ENCODE measurements around the gene GPR155. TPM values are rescaled to one million over a fixed set of nuclear protein-coding genes. Genes with fewer than 3 reads are reported as not detected.

The GPR155 gene
- total and polyA plus RNA-seq, 9 of the 15 experiments (the other 6 are each of a cell fraction or from before 2014, with no cell fraction given): 0.04 to 0.40 (median 0.11) TPM; not detected in 1

DNA sequence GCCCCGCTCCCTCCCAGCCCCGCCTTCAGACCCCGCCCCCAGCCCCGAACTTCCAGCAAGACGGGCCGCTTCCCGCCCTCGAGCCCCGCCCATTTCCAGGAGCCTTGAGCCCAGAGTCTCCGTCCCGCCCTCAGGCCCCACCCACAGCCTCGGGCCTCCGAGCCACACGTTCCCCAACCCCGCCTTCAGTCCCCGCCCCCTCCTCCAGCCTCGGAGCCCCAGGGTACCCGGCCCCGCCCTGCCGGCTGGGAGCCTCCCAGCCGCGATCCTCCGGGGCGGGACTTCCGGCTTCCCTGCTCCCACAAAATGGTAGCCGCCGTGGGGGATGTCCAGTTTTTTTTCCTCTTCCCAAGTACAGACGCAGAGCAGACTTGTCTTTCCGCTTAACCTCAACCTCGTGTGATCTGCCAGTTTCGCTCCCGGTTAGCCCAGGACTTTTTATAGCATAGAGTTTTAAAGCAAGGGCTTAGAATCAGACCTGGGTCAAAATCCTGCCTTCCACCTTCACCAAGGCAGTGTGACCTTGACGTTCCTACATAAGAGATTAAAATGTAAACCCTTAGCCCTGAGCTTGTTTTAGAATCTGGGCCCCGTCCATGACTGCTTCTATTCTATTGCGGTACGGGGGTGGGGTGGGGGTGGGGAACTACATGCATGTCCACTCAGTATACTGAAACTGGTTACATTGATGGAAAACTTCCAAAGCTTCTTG, 435 bp upstream of the GPR155 start (continued):
- TF ChIP-seq, protein P1, sequence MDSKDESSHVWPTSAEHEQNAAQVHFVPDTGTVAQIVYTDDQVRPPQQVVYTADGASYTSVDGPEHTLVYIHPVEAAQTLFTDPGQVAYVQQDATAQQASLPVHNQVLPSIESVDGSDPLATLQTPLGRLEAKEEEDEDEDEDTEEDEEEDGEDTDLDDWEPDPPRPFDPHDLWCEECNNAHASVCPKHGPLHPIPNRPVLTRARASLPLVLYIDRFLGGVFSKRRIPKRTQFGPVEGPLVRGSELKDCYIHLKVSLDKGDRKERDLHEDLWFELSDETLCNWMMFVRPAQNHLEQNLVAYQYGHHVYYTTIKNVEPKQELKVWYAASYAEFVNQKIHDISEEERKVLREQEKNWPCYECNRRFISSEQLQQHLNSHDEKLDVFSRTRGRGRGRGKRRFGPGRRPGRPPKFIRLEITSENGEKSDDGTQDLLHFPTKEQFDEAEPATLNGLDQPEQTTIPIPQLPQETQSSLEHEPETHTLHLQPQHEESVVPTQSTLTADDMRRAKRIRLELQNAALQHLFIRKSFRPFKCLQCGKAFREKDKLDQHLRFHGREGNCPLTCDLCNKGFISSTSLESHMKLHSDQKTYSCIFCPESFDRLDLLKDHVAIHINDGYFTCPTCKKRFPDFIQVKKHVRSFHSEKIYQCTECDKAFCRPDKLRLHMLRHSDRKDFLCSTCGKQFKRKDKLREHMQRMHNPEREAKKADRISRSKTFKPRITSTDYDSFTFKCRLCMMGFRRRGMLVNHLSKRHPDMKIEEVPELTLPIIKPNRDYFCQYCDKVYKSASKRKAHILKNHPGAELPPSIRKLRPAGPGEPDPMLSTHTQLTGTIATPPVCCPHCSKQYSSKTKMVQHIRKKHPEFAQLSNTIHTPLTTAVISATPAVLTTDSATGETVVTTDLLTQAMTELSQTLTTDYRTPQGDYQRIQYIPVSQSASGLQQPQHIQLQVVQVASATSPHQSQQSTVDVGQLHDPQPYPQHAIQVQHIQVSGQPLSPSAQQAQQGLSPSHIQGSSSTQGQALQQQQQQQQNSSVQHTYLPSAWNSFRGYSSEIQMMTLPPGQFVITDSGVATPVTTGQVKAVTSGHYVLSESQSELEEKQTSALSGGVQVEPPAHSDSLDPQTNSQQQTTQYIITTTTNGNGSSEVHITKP (IDR thresholded peaks at IDR 0.05; ENCODE audit: partially characterized antibody): peak; percentile 74
- no peak for TF ChIP-seq SAP30 (IDR thresholded peaks at IDR 0.05; ENCODE audit: borderline replicate concordance, insufficient read depth, low read depth, low read length, poor library complexity, severe bottlenecking)
- TF ChIP-seq HNRNPUL1 (IDR thresholded peaks at IDR 0.05; ENCODE audit: low read length): no peak
- no peak for TF ChIP-seq FOXA3 (CRISPR knock-in tag; conservative IDR thresholded peaks at IDR 0.05 in 1 of 2, IDR thresholded peaks at IDR 0.05 in 1 of 2)
- TF ChIP-seq, protein P2, sequence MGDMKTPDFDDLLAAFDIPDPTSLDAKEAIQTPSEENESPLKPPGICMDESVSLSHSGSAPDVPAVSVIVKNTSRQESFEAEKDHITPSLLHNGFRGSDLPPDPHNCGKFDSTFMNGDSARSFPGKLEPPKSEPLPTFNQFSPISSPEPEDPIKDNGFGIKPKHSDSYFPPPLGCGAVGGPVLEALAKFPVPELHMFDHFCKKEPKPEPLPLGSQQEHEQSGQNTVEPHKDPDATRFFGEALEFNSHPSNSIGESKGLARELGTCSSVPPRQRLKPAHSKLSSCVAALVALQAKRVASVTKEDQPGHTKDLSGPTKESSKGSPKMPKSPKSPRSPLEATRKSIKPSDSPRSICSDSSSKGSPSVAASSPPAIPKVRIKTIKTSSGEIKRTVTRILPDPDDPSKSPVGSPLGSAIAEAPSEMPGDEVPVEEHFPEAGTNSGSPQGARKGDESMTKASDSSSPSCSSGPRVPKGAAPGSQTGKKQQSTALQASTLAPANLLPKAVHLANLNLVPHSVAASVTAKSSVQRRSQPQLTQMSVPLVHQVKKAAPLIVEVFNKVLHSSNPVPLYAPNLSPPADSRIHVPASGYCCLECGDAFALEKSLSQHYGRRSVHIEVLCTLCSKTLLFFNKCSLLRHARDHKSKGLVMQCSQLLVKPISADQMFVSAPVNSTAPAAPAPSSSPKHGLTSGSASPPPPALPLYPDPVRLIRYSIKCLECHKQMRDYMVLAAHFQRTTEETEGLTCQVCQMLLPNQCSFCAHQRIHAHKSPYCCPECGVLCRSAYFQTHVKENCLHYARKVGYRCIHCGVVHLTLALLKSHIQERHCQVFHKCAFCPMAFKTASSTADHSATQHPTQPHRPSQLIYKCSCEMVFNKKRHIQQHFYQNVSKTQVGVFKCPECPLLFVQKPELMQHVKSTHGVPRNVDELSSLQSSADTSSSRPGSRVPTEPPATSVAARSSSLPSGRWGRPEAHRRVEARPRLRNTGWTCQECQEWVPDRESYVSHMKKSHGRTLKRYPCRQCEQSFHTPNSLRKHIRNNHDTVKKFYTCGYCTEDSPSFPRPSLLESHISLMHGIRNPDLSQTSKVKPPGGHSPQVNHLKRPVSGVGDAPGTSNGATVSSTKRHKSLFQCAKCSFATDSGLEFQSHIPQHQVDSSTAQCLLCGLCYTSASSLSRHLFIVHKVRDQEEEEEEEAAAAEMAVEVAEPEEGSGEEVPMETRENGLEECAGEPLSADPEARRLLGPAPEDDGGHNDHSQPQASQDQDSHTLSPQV (IDR thresholded peaks at IDR 0.05): no peak
- TF ChIP-seq BRD9 (IDR thresholded peaks at IDR 0.05; ENCODE audit: low read depth, partially characterized antibody): peak; percentile 55
- TF ChIP-seq ZNF79 (CRISPR knock-in tag; IDR thresholded peaks at IDR 0.05; ENCODE audit: low read depth): no peak
- no peak for TF ChIP-seq CTBP1 (IDR thresholded peaks at IDR 0.05; ENCODE audit: borderline replicate concordance)
- 0 out of 2 replicates have a peak, but pooled peaks have one; percentile 23 for TF ChIP-seq MYC (IDR thresholded peaks at IDR 0.05; ENCODE audit: low read depth, low read length)
- TF ChIP-seq MYC (CRISPR knock-in tag; IDR thresholded peaks at IDR 0.05; ENCODE audit: borderline replicate concordance, low read depth): no peak
- TF ChIP-seq PML (IDR thresholded peaks at IDR 0.05; ENCODE audit: low read length): peak; percentile 77
- peak; percentile 80; the same call in 1 of the 2 replicates for TF ChIP-seq ERF (CRISPR knock-in tag; IDR thresholded peaks at IDR 0.05)
- TF ChIP-seq POLR2AphosphoS5 (IDR thresholded peaks at IDR 0.05; ENCODE audit: control insufficient read depth, insufficient read depth, low read depth, low read length): peak; percentile 78
- TF ChIP-seq, protein P3, sequence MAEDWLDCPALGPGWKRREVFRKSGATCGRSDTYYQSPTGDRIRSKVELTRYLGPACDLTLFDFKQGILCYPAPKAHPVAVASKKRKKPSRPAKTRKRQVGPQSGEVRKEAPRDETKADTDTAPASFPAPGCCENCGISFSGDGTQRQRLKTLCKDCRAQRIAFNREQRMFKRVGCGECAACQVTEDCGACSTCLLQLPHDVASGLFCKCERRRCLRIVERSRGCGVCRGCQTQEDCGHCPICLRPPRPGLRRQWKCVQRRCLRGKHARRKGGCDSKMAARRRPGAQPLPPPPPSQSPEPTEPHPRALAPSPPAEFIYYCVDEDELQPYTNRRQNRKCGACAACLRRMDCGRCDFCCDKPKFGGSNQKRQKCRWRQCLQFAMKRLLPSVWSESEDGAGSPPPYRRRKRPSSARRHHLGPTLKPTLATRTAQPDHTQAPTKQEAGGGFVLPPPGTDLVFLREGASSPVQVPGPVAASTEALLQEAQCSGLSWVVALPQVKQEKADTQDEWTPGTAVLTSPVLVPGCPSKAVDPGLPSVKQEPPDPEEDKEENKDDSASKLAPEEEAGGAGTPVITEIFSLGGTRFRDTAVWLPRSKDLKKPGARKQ (CRISPR knock-in tag; IDR thresholded peaks at IDR 0.05): no peak
- no peak for TF ChIP-seq CCNT2 (IDR thresholded peaks at IDR 0.05; ENCODE audit: borderline replicate concordance, extremely low read depth, insufficient read length, low read depth, low read length)
- TF ChIP-seq MYBL2 (IDR thresholded peaks at IDR 0.05; ENCODE audit: low read depth): no peak
- TF ChIP-seq MYBL2 (CRISPR knock-in tag; IDR thresholded peaks at IDR 0.05; ENCODE audit: borderline replicate concordance): no peak

All from K562 (cell line).